OCI-M1 (cell line): ENCODE data around the gene MBD6.
A peak's percentile ranks its signal among the peaks of the same experiment; 100 is the strongest.
"Not testable (repeated sequence)": the region's sequence is repeated elsewhere in the genome, so short reads cannot be mapped to it uniquely, and the experiment has no call there.

ENCODE experiments used
- DNase-seq: peaks from one replicate; lab custom pipeline; 2025; lab: John Stamatoyannopoulos, UW

The MBD6 gene

GRCh38 chr12:57515934-57516541, 6.6 kb upstream of the MBD6 start:
- DNase-seq = peak; percentile 59

GRCh38 chr12:57516617-57517153, 5.9 kb upstream of the MBD6 start:
- no peak for DNase-seq

GRCh38 chr12:57517187-57517586, 5.4 kb upstream of the MBD6 start:
- DNase-seq = peak; percentile 44

- not testable (repeated sequence) for DNase-seq
Observed at GRCh38 chr12:57517718-57518117, 4.9 kb upstream of the MBD6 start.

GRCh38 chr12:57518176-57518919, 4.3 kb upstream of the MBD6 start:
- no peak for DNase-seq

- DNase-seq = peak; percentile 68
Observed at GRCh38 chr12:57518920-57519795, 3.5 kb upstream of the MBD6 start.

GRCh38 chr12:57519796-57520052, 2.9 kb upstream of the MBD6 start:
- no peak for DNase-seq

GRCh38 chr12:57520053-57520818, 2.4 kb upstream of the MBD6 start, which contains the start of gene DDIT3:
Gene DDIT3, minus strand, starts transcription at chr12:57520514. Its CDS starts 3,108 bp downstream, at chr12:57517406.
- peak; percentile 99 for DNase-seq

GRCh38 chr12:57521525-57522010, 1.1 kb upstream of the MBD6 start:
- peak; percentile 67 for DNase-seq

- DNase-seq = peak; percentile 90
Observed at GRCh38 chr12:57522887-57523705, 472 bp downstream of the MBD6 start.

- no peak for DNase-seq
Observed at GRCh38 chr12:57523706-57524614, 1.3 kb downstream of the MBD6 start.

- DNase-seq = no peak
Observed at GRCh38 chr12:57524814-57525614, 2.4 kb downstream of the MBD6 start.

- DNase-seq = no peak
Observed at GRCh38 chr12:57525615-57526383, 3.2 kb downstream of the MBD6 start.

GRCh38 chr12:57526477-57527126, 4.0 kb downstream of the MBD6 start:
- DNase-seq = no peak

- DNase-seq = no peak
Observed at GRCh38 chr12:57527184-57527583, 4.6 kb downstream of the MBD6 start.

GRCh38 chr12:57528176-57528575, 5.6 kb downstream of the MBD6 start:
- DNase-seq = no peak

- no peak for DNase-seq
Observed at GRCh38 chr12:57528831-57529555, 6.4 kb downstream of the MBD6 start.
